ENCODE results near the gene DCAF17. TPM values are rescaled to one million over a fixed set of nuclear protein-coding genes. Genes with fewer than 3 reads are reported as not detected.
A peak's percentile ranks its signal among the peaks of the same experiment; 100 is the strongest.

DCAF17 gene
- total and polyA plus RNA-seq, 4 experiments from 2014 or later = 11.3 to 30.3 (median 19.5) TPM

DNA sequence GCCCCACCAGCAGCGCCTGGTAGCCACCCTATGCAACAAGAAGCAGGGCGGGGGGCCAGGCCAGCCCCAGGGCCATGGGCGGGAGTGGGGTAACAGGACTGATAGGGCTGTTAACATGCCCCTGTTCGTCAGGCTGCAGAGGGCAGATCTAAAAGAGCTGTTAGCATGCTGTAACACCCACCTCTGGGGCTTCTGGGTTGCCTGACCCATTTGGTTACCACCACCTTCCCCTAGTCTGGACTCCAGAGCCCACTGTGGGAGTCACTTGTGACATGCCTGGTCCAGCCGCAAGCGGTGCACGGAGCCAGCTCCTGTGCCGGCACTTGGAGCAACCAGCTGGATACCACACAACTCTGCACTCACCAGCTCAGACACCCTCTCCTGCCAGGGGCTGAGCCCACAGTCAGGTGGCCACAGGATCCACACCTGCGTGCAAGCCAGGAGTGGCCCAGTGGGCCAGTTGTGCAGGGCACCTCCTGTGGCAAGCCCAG is 2.3 kb upstream of the DCAF17 start:
- intact Hi-C loops (cut with micrococcal nuclease) = loop anchor here (5.0 to 10.0 kb wide), 4 partner anchors 256 to 1123 kb away; partner anchors contain the start of genes DYNC1I2, HAT1 and PDK1
- Histone ChIP-seq H3K4me3 (ENCODE audit: low read length in 2 of 2) (no peak overlapping the region), H3K27me3 (ENCODE audit: insufficient read depth, low read length) (no peaks in the 10 kb centered on the region), H3K9me3 (ENCODE audit: control insufficient read depth in 1 of 2, low read length in 2 of 2) (no peaks in the 10 kb centered on the region), H3K36me3 (ENCODE audit: insufficient read depth, low read length) (no peaks in the 10 kb centered on the region), H3K4me1 (ENCODE audit: insufficient read depth, low read length) (peaks cover 30% of the 10 kb centered on the region), H3K27ac (ENCODE audit: low read depth, low read length) (no peak overlapping the region)
- Mint-ChIP-seq H3K9me3 (peaks cover 0 to 2% (median 0%) of the 10 kb centered on the region in 8 donors), H3K4me1 (peaks cover 27 to 40% (median 33%) of the 10 kb centered on the region in 4 donors), H3K4me3 (peak overlapping the region in 2 of 8 donors; percentile 20 to 57), H3K36me3 (peaks cover 11 to 17% of the 10 kb centered on the region in 2 donors), H3K27ac (peak overlapping the region in 1 of 7 donors; percentile 8), H3K27me3 (no peaks in the 10 kb centered on the region)
- POLR2A ChIA-PET (ENCODE audit: partially characterized antibody) = interaction anchor here (1.2 to 1.7 kb wide), 3 partner anchors 15 to 503 kb away, joined by 3 to 7 read pairs (median 4); partner anchors contain the start of genes GORASP2 and TLK1
- CTCF ChIA-PET (ENCODE audit: partially characterized antibody) = interaction anchor here (1.1 to 4.2 kb wide), 3 partner anchors 10 to 503 kb away, joined by 5 to 18 read pairs (median 18); partner anchors contain the start of gene GORASP2
- no peak for DNase-seq

DNA sequence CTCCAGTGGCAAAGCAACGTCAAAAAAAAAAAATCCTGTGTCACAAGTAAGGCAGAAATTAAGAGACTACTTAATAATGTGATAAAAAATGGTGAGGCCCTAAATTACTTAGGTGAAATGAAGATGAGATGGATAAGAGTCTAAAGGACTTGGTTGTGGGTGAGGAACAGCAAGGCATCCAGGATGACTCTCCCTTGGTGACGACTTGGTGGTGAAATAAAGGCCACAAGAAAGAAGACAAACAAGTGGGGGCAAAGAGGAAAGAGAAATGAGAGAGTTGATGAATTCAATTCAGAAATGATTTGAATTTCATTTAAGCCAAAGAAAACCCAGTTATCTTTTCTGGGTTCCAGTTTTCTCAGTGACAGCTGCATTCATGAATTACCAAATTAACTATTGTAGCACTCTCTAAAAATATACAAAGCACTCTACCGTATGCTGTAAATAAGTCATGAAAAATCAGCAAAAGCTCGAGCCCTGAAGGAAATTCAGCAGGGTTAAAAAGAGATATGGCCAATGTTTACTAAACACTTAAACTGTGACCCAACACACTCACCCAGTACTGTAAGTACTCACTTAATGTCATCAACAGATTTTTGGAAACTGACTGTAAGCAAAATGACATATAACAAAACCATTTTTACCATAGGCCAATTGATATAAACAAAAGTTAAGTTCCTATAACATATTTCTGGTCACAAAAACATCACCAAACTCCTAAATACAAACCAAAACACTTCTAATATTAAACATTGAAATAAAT is 1.6 kb upstream of the DCAF17 start:
- H3K4me1 ChIP-seq (ENCODE audit: insufficient read depth, low read length) = peaks cover 30% of the 10 kb centered on the region
- DNase-seq = no peak
- H3K9me3 ChIP-seq (ENCODE audit: control insufficient read depth in 1 of 2, low read length in 2 of 2) = no peaks in the 10 kb centered on the region
- Mint-ChIP-seq H3K27ac (peak overlapping the region; percentile 8 to 97 (median 96)), H3K36me3 (peaks cover 11 to 24% of the 10 kb centered on the region in 2 donors), H3K9me3 (peaks cover 0 to under 1% (median 0%) of the 10 kb centered on the region in 8 donors), H3K4me3 (peak overlapping the region; percentile 84 to 92 (median 90)), H3K4me1 (peaks cover 29 to 40% (median 35%) of the 10 kb centered on the region in 4 donors), H3K27me3 (no peaks in the 10 kb centered on the region)
- POLR2A ChIA-PET (ENCODE audit: partially characterized antibody) = interaction anchor here (0.8 to 2.5 kb wide), 5 partner anchors 16 to 503 kb away, joined by 3 to 18 read pairs (median 7); partner anchors contain the start of genes GORASP2 and TLK1
- CTCF ChIA-PET (ENCODE audit: partially characterized antibody) = interaction anchor here (0.7 to 4.2 kb wide), 3 partner anchors 16 to 503 kb away, joined by 4 to 18 read pairs (median 13); partner anchors contain the start of gene GORASP2
- no peaks in the 10 kb centered on the region for H3K27me3 ChIP-seq (ENCODE audit: insufficient read depth, low read length)
- intact Hi-C loops (cut with micrococcal nuclease) = loop anchor here (5.0 to 10.0 kb wide), 4 partner anchors 255 to 1122 kb away; partner anchors contain the start of genes DYNC1I2, HAT1 and PDK1
- H3K36me3 ChIP-seq (ENCODE audit: insufficient read depth, low read length) = no peaks in the 10 kb centered on the region
- H3K27ac ChIP-seq (ENCODE audit: low read depth, low read length) = no peak overlapping the region
- H3K4me3 ChIP-seq (ENCODE audit: low read length in 2 of 2) = no peak overlapping the region

DNA sequence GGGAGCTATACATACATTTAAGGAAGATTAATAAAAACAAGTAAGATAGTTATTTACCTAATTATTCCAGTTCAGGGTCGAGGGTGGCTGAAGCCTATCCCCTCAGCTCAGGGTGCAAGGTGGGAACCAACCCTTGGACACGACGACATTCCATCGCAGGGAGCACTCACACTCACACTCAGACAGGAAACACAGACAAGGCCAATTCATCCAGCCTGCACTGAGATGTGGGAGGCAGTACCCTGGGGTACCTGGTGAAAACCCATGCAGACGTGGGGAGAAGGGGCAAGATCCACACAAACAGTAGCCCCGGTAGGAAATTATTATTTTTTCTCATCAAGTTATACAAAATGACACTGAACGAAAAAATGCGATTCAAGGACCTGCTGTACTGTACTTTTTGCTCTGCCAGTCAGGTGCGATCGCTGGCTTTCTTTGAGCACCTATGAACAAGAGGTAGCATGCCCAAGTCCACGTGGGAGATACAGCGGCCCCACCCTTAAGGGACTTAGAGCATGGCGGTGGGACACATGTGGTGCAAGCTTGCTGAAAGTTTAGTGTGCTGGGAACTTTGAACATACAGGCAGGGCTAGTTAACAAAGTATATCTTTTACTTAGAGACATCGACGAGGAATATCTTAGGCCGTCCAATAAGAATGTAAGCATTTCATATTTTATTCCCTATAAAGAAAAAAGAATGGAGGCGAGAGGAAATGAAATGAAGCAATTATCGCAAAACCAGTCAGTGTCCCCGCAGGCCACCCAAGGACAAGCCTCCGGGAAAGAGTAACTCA is 860 bp upstream of the DCAF17 start:
- CTCF ChIA-PET (ENCODE audit: partially characterized antibody) = interaction anchor here (0.7 to 4.2 kb wide), 7 partner anchors 16 to 504 kb away, joined by 3 to 18 read pairs (median 4); partner anchors contain the start of gene GORASP2
- POLR2A ChIA-PET (ENCODE audit: partially characterized antibody) = interaction anchor here (0.7 to 3.3 kb wide), 10 partner anchors 8 to 504 kb away, joined by 3 to 38 read pairs (median 6); partner anchors contain the start of genes GORASP2 and TLK1
- Mint-ChIP-seq H3K9me3 (no peaks in the 10 kb centered on the region), H3K4me3 (peak overlapping the region; percentile 84 to 92 (median 90)), H3K4me1 (peaks cover 33 to 44% (median 37%) of the 10 kb centered on the region in 4 donors), H3K27me3 (no peaks in the 10 kb centered on the region), H3K27ac (peak overlapping the region; percentile 79 to 97 (median 96)), H3K36me3 (peaks cover 19 to 30% of the 10 kb centered on the region in 2 donors)
- H3K9me3 ChIP-seq (ENCODE audit: control insufficient read depth in 1 of 2, low read length in 2 of 2) = no peaks in the 10 kb centered on the region
- H3K27ac ChIP-seq (ENCODE audit: low read depth, low read length) = peak overlapping the region; percentile 91
- peak overlapping the region; percentile 40 to 82 for H3K4me3 ChIP-seq (ENCODE audit: low read length in 2 of 2)
- intact Hi-C loops (cut with micrococcal nuclease) = loop anchor here (5.0 to 10.0 kb wide), 4 partner anchors 254 to 1122 kb away; partner anchors contain the start of genes DYNC1I2, HAT1 and PDK1
- peaks cover 30% of the 10 kb centered on the region for H3K4me1 ChIP-seq (ENCODE audit: insufficient read depth, low read length)
- H3K36me3 ChIP-seq (ENCODE audit: insufficient read depth, low read length) = peaks cover 3% of the 10 kb centered on the region
- H3K27me3 ChIP-seq (ENCODE audit: insufficient read depth, low read length) = no peaks in the 10 kb centered on the region
- peak; percentile 23 to 56 (median 32) for DNase-seq

DNA sequence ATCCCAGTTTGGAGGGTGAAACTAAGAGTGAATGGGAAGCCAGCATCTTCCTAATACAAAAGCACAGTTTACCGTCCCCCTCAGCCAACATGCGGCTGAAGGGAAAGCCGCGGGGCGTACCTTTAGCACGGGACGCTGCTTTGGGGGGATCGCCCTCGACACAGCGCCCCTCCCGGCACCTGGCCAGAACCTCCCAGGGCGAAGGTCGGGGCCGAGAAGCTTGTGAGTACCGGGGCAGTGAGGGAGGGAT is 338 bp upstream of the DCAF17 start, which contains the start of gene METTL8:
Gene METTL8, minus strand, starts transcription at position 228 of the 250 bp plus-strand sequence. CDS start 41,805 bp downstream, outside the sequence.
- intact Hi-C loops (cut with micrococcal nuclease) = loop anchor here (1.0 to 10.0 kb wide), 8 partner anchors 17 to 1121 kb away; partner anchors contain the start of genes DYNC1I2, GORASP2, HAT1 and PDK1
- peaks cover 30% of the 10 kb centered on the region for H3K4me1 ChIP-seq (ENCODE audit: insufficient read depth, low read length)
- Mint-ChIP-seq H3K9me3 (no peaks in the 10 kb centered on the region), H3K27ac (peak within 1 kb of the TSS; percentile 79 to 98 (median 96)), H3K36me3 (peaks cover 24 to 36% of the 10 kb centered on the region in 2 donors), H3K4me1 (peaks cover 33 to 49% (median 39%) of the 10 kb centered on the region in 4 donors), H3K27me3 (no peaks in the 10 kb centered on the region), H3K4me3 (peak within 1 kb of the TSS; percentile 84 to 92 (median 90))
- POLR2A ChIA-PET (ENCODE audit: partially characterized antibody) = interaction anchor here (0.7 to 3.3 kb wide), 10 partner anchors 9 to 504 kb away, joined by 3 to 38 read pairs (median 6); partner anchors contain the start of genes GORASP2 and TLK1
- H3K27me3 ChIP-seq (ENCODE audit: insufficient read depth, low read length) = no peaks in the 10 kb centered on the region
- H3K4me3 ChIP-seq (ENCODE audit: low read length in 2 of 2) = peak within 1 kb of the TSS; percentile 40 to 82
- DNase-seq = no peak
- H3K27ac ChIP-seq (ENCODE audit: low read depth, low read length) = peak within 1 kb of the TSS; percentile 91
- CTCF ChIA-PET (ENCODE audit: partially characterized antibody) = interaction anchor here (0.7 to 4.2 kb wide), 7 partner anchors 9 to 505 kb away, joined by 3 to 18 read pairs (median 3); partner anchors contain the start of gene GORASP2
- H3K9me3 ChIP-seq (ENCODE audit: control insufficient read depth in 1 of 2, low read length in 2 of 2) = no peaks in the 10 kb centered on the region
- H3K36me3 ChIP-seq (ENCODE audit: insufficient read depth, low read length) = peaks cover 3% of the 10 kb centered on the region

DNA sequence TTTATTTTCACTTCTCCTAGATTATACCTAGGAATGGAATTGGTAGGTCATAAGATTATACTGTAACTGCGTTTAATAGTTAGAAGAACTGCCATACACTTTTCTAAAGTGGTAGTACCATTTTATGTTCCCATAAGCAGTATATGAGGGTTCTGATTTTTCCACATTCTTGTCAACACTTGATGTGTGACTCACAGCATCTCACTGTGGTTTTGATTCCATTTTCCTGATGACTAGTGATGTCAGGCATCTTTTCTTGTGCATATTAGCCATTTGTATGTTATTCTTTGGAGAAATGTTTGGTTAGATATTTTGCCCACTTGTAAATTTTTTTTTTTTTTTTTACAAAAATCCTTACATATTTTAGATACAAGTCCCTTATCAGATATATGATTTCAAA is 2.3 kb downstream of the DCAF17 start:
- H3K4me3 ChIP-seq (ENCODE audit: low read length in 2 of 2) = no peak overlapping the region
- DNase-seq = no peak
- CTCF ChIA-PET (ENCODE audit: partially characterized antibody) = no interaction called here
- H3K36me3 ChIP-seq (ENCODE audit: insufficient read depth, low read length) = peaks cover 17% of the 10 kb centered on the region
- peaks cover 33 to 54% of the 10 kb centered on the region in 2 donors for H3K36me3 Mint-ChIP-seq
- peaks cover 30 to 56% (median 44%) of the 10 kb centered on the region in 4 donors for H3K4me1 Mint-ChIP-seq
- intact Hi-C loops (cut with micrococcal nuclease) = loop anchor here (10.0 kb wide), 1 partner anchor 1118 kb away; the partner anchor contains the start of gene PDK1
- peaks cover 30% of the 10 kb centered on the region for H3K4me1 ChIP-seq (ENCODE audit: insufficient read depth, low read length)
- no peaks in the 10 kb centered on the region for H3K9me3 ChIP-seq (ENCODE audit: control insufficient read depth in 1 of 2, low read length in 2 of 2)
- no peaks in the 10 kb centered on the region for H3K27me3 ChIP-seq (ENCODE audit: insufficient read depth, low read length)
- H3K9me3 Mint-ChIP-seq = no peaks in the 10 kb centered on the region
- H3K27me3 Mint-ChIP-seq = no peaks in the 10 kb centered on the region
- no peak overlapping the region for H3K27ac ChIP-seq (ENCODE audit: low read depth, low read length)
- no peak overlapping the region for H3K4me3 Mint-ChIP-seq
- H3K27ac Mint-ChIP-seq = peak overlapping the region in 3 of 7 donors; percentile 35 to 79 (median 52)
- POLR2A ChIA-PET (ENCODE audit: partially characterized antibody) = interaction anchor here (3.3 kb wide), 1 partner anchor 507 kb away, joined by 38 read pairs; the partner anchor contains the start of gene GORASP2

DNA sequence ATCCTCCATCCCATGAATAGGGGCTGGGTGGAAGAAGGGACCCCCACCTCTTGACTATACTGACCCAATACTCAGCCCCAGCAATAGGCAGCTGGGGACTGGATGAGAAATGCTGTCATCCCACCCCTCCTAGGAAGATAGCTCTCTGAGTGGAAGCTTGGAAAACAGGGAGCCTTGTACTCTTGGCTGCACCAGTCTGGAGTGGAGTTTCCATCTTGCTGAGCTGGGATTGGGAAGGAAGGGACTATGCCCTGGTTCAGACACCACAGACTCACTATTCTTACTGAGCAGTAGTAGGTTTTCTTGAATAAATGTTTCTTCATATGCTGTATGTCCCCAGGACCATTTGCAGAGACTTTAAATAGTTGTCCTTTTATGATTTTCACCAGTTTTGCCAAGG is 7.4 kb downstream of the DCAF17 start:
- Mint-ChIP-seq H3K27ac (no peak overlapping the region), H3K4me3 (no peak overlapping the region)
- CTCF ChIA-PET (ENCODE audit: partially characterized antibody) = interaction anchor here (0.6 to 1.4 kb wide), 3 partner anchors 10 to 477 kb away, joined by 3 to 5 read pairs (median 3); no protein-coding TSS in a partner anchor

More for the DNA sequence above, 7.4 kb downstream of the DCAF17 start:
- Histone ChIP-seq H3K9me3 (ENCODE audit: control insufficient read depth in 1 of 2, low read length in 2 of 2) (no peaks in the 10 kb centered on the region), H3K4me3 (ENCODE audit: low read length in 2 of 2) (no peak overlapping the region), H3K27me3 (ENCODE audit: insufficient read depth, low read length) (no peaks in the 10 kb centered on the region), H3K27ac (ENCODE audit: low read depth, low read length) (no peak overlapping the region), H3K4me1 (ENCODE audit: insufficient read depth, low read length) (no peaks in the 10 kb centered on the region), H3K36me3 (ENCODE audit: insufficient read depth, low read length) (peaks cover 33% of the 10 kb centered on the region)
- Mint-ChIP-seq H3K27me3 (no peaks in the 10 kb centered on the region), H3K36me3 (peaks cover 41 to 53% of the 10 kb centered on the region in 2 donors), H3K4me1 (peaks cover 5 to 21% (median 15%) of the 10 kb centered on the region in 4 donors), H3K9me3 (peaks cover 0 to 2% (median 0%) of the 10 kb centered on the region in 8 donors)
- POLR2A ChIA-PET (ENCODE audit: partially characterized antibody) = no interaction called here
- no peak for DNase-seq
- intact Hi-C loops (cut with micrococcal nuclease) = no loop called here
